Kidney capillary endothelial cell (primary cell): ENCODE measurements around the gene IRF5.

Experiments used
- DNase-seq: peaks from one replicate; pipeline ENCODE4 v3.0.0-alpha.2; 2018; ENCODE audit warnings: low spot score

Gene IRF5

DNA sequence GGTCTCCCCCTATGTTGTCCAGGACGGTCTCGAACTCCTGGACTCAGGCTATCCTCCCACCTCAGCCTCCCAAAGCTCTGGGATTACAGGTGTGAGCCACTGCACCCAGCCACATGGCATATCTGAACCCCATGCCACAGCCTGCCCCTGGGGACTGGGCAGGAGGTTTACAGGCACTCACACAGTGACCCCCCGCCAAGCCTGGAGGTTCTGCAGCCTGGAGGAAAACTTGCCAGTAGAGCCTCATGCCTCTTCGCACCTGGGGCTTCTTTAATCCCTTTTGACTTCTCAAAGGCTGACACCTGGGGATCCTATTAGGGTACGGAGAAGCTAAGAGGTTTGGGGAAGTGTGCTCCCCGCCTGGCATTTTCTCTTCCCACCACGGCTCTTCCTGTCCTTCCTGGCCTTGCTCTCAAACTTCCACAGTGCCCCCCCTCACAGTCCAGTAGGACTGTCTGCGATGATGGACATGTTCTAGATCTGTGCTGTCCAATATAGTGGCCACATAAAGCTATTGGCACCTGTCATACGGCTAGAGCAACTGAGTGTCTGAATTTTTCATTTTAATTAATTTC, 15.8 kb upstream of the IRF5 start:
- DNase-seq = no peak

- DNase-seq = no peak
Measured at GRCh38 chr7:128922496-128923410, 15.0 kb upstream of the IRF5 start.

DNA sequence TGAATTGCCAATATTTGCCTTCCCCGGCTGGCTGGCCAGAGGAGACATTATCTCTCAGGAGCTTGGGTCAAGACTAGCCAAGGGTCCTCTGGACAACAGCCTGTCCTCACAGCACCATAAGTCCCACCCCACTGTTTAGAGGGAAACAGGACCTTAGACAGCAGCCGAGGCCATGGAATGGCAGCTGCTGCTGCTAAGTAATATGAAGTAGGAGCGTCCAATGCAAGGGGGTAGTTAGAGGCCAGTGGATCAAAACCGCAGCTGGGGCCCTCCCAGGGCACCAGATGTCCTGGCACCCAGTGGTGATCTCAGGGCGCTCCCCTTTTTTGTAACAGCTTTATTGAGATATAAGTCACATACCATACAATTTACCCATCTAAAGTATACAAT, 14.3 kb upstream of the IRF5 start:
- DNase-seq = no peak

GRCh38 chr7:128924707-128925588, 12.8 kb upstream of the IRF5 start:
- no peak for DNase-seq

DNA sequence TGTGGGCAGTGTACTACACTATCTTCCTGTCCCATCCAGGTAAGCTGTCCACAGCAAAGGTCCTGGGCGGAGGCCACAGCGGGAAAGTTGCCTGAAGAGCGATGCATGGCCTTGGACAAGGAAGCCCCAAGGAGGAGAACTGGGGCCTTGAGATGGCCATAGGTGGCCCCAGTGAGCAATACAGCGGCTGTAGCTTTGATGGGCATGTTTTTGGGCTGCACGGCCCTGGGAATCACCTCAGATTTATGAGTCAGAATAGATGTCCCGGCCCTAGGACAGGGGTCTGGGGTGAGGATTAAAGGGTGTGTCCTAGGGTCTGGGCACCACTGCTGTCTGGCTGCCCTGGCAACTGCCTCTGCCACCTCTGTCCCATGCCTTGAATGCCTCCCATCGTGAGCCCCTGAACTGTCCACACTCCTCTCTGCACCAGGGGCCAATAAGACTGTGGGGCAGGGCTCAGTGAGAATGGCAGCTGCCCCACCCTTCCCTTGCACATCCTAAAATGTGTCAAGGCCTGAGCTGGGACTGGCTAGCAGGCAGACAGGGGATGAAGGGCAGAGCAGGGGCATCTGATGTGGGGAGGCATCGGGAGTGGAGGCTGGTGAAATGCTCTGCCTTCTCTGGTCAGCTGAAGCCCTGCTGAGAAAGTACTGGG, 9.4 kb upstream of the IRF5 start:
- DNase-seq = no peak

DNA sequence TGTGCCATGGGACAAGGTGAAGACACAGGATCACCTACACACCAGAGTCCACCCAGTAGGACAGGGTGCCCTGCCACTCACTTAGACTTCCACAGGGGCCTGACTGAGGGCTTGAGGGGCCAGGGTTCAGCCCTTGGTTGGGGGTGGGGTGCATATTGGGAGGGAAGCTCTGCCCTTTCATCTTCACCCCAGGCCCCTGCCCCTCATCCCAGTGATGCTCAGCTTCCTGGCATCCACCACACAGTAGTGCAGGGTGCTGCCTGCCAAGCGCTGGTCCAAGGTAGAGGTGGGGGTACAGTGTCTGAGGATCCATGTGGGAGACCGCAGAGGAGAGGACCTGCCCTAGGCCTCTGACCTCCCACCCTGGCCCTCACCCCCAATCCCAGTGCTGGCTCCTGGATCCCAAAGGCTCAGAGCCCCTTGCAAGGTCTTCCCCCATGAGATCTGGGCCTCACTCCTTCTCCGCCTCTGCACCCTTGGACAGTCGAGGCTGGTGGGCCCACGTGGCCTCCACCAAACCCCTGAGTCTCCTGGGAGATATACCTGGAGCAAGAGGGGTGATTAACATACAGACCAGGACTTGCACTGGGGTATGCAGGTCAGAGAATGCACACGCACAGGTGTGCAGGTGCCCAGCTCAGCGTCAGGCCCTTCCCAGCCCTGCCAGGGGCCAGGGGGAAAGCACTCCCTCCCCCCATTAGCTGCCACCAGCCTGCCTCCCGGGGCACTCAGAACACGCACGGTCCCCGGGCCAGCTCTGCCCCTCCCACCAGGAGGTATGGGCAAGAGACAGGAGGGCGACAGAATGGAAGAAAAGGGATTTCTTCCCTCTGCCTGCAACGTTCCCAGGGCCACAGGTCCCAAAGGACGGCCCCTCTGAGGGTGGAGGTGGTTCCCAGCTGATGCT, 8.6 kb upstream of the IRF5 start:
- DNase-seq = no peak

GRCh38 chr7:128931190-128931798, 6.4 kb upstream of the IRF5 start:
- DNase-seq = no peak

GRCh38 chr7:128931965-128932861, 5.5 kb upstream of the IRF5 start:
- DNase-seq = no peak

- DNase-seq = no peak
Measured at GRCh38 chr7:128932862-128933179, 4.9 kb upstream of the IRF5 start.

GRCh38 chr7:128933180-128933891, 4.4 kb upstream of the IRF5 start:
- no peak for DNase-seq

DNA sequence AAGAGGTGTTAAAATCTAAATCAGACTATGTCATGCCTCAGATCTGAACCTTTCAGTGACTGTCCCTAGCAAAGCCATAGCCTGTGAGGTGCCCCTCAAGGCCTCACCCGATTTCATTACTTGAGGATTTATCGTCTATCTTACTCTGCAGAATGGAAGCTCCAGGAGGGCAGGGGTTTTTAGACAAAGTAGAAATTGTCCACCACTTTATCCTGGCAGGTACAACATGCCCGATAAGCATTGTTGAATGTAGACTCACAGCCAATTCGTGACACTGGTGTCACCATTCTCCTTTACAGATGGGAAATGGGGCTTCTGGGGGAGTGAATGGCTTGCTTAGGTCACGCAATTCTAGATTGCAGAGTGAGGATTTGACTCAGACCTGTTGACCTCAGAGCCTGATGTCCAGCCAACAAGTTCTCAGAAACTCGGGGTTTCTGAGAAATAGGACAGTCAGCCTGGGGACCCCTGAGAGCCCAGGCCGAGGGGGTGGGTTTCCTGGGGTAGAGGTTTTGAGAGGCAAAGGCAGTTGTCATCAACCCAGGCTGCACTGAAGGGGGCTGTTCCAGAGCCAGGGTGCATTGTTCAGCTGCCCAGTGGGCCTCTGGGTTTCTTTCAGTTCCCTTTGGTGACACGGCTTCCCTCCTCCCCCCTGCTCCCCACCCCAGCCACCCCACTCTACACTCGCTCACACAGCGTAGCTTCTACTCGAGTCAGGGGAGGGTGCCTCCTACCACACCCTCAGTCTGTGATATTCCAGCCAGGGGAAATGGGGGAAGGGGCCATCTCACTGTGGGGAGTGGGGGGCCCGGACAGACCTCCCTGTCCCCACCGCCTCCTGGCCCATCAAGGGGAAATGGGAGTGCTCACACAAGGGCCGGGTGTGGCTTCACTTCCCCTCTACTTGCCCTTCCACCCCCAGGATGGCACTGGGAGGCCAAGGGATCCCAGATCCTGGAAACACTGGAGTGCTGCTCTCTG, 3.1 kb upstream of the IRF5 start:
- DNase-seq = no peak

- DNase-seq = no peak
Measured at GRCh38 chr7:128935342-128935730, 2.4 kb upstream of the IRF5 start.

DNA sequence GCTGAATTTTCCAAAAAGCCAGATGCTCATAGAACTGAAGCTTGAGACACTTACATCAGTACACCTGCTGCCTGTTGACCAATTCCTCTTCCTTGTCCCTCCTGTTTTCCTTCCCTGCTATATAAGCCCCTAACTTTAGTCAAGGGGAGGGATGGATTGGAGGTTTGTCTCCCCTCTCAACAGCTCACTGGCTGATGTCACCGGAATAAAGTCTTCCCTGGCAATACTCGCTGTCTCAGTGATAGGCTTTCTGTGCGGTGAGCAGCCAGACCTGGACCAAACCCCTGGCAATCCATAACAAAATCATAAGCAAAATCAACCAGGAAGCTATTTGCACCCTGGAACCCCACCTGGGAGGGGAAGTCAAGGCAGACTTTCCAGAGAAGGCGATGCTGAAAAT, 929 bp upstream of the IRF5 start:
- DNase-seq = no peak

GRCh38 chr7:128937271-128937646, 468 bp upstream of the IRF5 start:
- no peak for DNase-seq

GRCh38 chr7:128938544-128939074, 882 bp downstream of the IRF5 start:
- no peak for DNase-seq

DNA sequence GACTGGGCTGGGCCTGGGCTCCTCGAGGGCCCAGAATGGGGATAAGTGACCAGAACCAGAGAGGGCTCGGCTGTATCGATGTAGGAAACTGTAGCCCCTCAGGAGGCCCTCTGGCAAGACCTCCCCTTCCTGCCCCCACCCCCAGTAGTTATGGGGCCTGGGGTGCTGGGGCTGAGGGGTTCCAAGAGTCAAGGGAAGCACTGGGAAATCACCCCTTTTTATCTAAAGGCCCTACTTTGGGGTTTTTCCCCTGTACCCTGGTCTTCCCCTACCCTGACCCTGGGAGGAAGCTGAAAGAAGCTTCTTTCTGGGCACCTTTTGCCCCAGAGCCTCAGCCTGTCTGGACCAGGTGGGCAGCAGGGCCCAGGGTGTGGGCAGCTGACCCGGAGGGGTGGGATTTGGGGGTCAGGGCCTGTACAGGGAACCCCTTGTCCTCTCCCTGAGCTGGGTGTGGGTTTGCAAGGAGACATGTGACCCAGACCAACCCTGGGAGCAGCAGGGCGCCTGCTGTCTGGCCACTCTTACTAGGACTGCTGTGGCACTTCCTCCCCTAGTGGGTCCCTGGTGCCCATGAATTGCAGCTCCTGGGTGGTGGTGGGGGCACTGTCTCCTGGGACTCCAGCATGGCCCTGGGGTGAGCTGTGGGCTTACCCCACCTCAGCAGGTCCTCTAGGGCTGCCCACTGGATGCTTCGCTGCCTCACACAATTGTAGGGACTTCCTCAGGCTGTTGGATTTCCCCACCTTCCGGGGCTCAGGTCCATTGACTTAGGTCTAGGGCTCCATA, 1.5 kb downstream of the IRF5 start:
- no peak for DNase-seq

DNA sequence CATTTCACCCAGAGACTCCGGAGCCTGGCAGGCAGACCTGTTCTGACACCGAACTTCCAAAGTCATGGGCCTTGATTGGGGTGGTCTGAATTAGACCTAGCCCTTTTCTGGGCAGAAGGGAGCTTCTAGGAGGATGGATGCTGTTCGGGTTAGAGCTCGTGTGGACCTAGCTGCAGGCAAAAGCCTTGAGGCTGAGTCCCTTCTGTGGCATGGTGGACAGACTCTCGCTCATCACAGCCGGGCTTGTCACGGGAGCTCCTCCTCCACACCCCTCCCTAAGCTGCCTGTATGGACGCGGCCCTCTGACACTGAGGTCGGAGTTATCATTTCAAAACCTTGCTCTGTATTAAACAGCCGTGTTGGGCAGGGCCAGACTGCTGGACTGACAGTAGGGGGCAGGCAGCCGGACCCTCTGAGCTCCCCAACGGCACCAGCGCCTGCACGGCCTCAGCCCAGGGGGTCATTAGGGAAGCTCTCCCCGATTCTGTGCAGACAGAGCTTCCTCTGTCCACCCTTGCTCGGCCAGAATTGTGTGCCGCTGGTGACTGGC, 2.2 kb downstream of the IRF5 start:
- DNase-seq = no peak
